Panc1 (cell line): ENCODE measurements around the gene TMEM39B.

Experiments used
- POLR2AphosphoS5 ChIP-seq: IDR thresholded peaks from 2 replicates; pipeline ENCODE4 v1.6.1; 2012; ENCODE audit warnings: mild to moderate bottlenecking, low read depth, low read length, moderate library complexity
- TF ChIP-seq, protein P1 (sequence below): fragments of 450-650 bp; IDR thresholded peaks from 2 replicates; pipeline ENCODE4 v1.5.1; 2017; ENCODE audit warnings: mild to moderate bottlenecking

DNA sequence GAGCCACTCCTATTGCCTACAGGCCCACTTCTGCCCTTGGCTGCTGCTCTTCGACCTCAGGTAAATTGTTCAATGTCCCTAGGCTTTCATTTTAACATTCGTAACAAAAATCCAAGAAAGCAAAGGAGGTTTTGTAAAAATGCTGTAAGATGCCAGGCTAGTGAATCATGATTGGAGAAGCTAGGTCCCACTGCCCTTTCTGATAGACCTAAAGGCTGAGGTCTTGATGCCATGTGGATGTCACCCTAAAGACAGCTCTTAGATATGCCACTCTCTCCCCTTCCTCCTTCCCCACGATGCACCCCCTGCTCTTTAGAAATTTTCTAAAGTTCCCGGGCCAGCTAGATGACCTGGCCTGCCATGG, 9.9 kb upstream of the TMEM39B start:
- TF ChIP-seq, protein P1, sequence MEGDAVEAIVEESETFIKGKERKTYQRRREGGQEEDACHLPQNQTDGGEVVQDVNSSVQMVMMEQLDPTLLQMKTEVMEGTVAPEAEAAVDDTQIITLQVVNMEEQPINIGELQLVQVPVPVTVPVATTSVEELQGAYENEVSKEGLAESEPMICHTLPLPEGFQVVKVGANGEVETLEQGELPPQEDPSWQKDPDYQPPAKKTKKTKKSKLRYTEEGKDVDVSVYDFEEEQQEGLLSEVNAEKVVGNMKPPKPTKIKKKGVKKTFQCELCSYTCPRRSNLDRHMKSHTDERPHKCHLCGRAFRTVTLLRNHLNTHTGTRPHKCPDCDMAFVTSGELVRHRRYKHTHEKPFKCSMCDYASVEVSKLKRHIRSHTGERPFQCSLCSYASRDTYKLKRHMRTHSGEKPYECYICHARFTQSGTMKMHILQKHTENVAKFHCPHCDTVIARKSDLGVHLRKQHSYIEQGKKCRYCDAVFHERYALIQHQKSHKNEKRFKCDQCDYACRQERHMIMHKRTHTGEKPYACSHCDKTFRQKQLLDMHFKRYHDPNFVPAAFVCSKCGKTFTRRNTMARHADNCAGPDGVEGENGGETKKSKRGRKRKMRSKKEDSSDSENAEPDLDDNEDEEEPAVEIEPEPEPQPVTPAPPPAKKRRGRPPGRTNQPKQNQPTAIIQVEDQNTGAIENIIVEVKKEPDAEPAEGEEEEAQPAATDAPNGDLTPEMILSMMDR, result no peak
- TF ChIP-seq POLR2AphosphoS5, result no peak
